Activated naive CD8-positive, alpha-beta T cell treated with anti-CD3 and anti-CD28 coated beads, Interleukin-2, amount 50 U/mL, for 24 hours (primary cell): ENCODE measurements around the gene CADM1.

ENCODE experiments used
- ATAC-seq: fragments of 150-1000 bp; cut with Tn5 transposase; one replicate; pipeline ENCODE4 v1.10.0; 2021
- DNase-seq: peaks from one replicate; pipeline ENCODE4 v3.0.0; 2021
- H3K27ac Mint-ChIP-seq: one replicate; pipeline ENCODE4 v1.8.0; 2021; ENCODE audit warnings: mild to moderate bottlenecking, mixed read lengths
- H3K27me3 Mint-ChIP-seq: one replicate; pipeline ENCODE4 v1.8.0; 2021; ENCODE audit warnings: mixed read lengths
- H3K36me3 Mint-ChIP-seq: one replicate; pipeline ENCODE4 v1.8.0; 2021; ENCODE audit warnings: low read depth, mixed read lengths
- H3K4me1 Mint-ChIP-seq: one replicate; pipeline ENCODE4 v1.8.0; 2021; ENCODE audit warnings: mixed read lengths
- H3K4me3 Mint-ChIP-seq: one replicate; pipeline ENCODE4 v1.8.0; 2021; ENCODE audit warnings: mild to moderate bottlenecking, moderate library complexity, mixed read lengths
- H3K9me3 Mint-ChIP-seq: one replicate; pipeline ENCODE4 v1.8.0; 2021; ENCODE audit warnings: mixed read lengths

CADM1 gene

GRCh38 chr11:115215694-115216617 is 288.3 kb downstream of the CADM1 start:
- no peak overlapping the region for H3K4me3 Mint-ChIP-seq
- H3K4me1 Mint-ChIP-seq: peaks cover 3% of the 10 kb centered on the region
- no peak overlapping the region for H3K27ac Mint-ChIP-seq
- DNase-seq: no peak
- no peaks in the 10 kb centered on the region for H3K27me3 Mint-ChIP-seq
- no peaks in the 10 kb centered on the region for H3K9me3 Mint-ChIP-seq
- ATAC-seq: no peak
- no peaks in the 10 kb centered on the region for H3K36me3 Mint-ChIP-seq

GRCh38 chr11:115214644-115215234 is 289.5 kb downstream of the CADM1 start:
- H3K36me3 Mint-ChIP-seq: no peaks in the 10 kb centered on the region
- no peak for DNase-seq
- no peaks in the 10 kb centered on the region for H3K27me3 Mint-ChIP-seq
- no peak overlapping the region for H3K4me3 Mint-ChIP-seq
- no peak overlapping the region for H3K27ac Mint-ChIP-seq
- no peak for ATAC-seq
- no peaks in the 10 kb centered on the region for H3K9me3 Mint-ChIP-seq
- peaks cover 3% of the 10 kb centered on the region for H3K4me1 Mint-ChIP-seq

- no peak overlapping the region for H3K4me3 Mint-ChIP-seq
- H3K36me3 Mint-ChIP-seq: no peaks in the 10 kb centered on the region
- H3K9me3 Mint-ChIP-seq: no peaks in the 10 kb centered on the region
- no peak for ATAC-seq
- H3K27me3 Mint-ChIP-seq: no peaks in the 10 kb centered on the region
- H3K4me1 Mint-ChIP-seq: peaks cover 3% of the 10 kb centered on the region
- no peak for DNase-seq
- H3K27ac Mint-ChIP-seq: no peak overlapping the region
These were observed 291.2 kb downstream of the CADM1 start for GRCh38 chr11:115213007-115213406.

- DNase-seq (no peak), ATAC-seq (no peak)
- Mint-ChIP-seq H3K4me1 (no peaks in the 10 kb centered on the region), H3K9me3 (no peaks in the 10 kb centered on the region), H3K36me3 (no peaks in the 10 kb centered on the region), H3K27ac (no peak overlapping the region), H3K4me3 (no peak overlapping the region), H3K27me3 (no peaks in the 10 kb centered on the region)
These were observed 295.4 kb downstream of the CADM1 start for GRCh38 chr11:115208808-115209259.

GRCh38 chr11:115207916-115208315 is 296.3 kb downstream of the CADM1 start:
- no peaks in the 10 kb centered on the region for H3K36me3 Mint-ChIP-seq
- H3K4me1 Mint-ChIP-seq: no peaks in the 10 kb centered on the region
- no peak overlapping the region for H3K27ac Mint-ChIP-seq
- H3K9me3 Mint-ChIP-seq: no peaks in the 10 kb centered on the region
- no peak for ATAC-seq
- H3K4me3 Mint-ChIP-seq: no peak overlapping the region
- DNase-seq: no peak
- H3K27me3 Mint-ChIP-seq: no peaks in the 10 kb centered on the region

GRCh38 chr11:115207166-115207591 is 297.0 kb downstream of the CADM1 start:
- H3K4me3 Mint-ChIP-seq: no peak overlapping the region
- no peak overlapping the region for H3K27ac Mint-ChIP-seq
- no peaks in the 10 kb centered on the region for H3K9me3 Mint-ChIP-seq

GRCh38 chr11:115206365-115207022 is 297.7 kb downstream of the CADM1 start:
- ATAC-seq: no peak
- Mint-ChIP-seq H3K4me1 (no peaks in the 10 kb centered on the region), H3K4me3 (no peak overlapping the region), H3K9me3 (no peaks in the 10 kb centered on the region), H3K27me3 (no peaks in the 10 kb centered on the region), H3K27ac (no peak overlapping the region), H3K36me3 (no peaks in the 10 kb centered on the region)
- DNase-seq: no peak

More at GRCh38 chr11:115207166-115207591, 297.0 kb downstream of the CADM1 start:
- ATAC-seq (no peak), DNase-seq (no peak)
- no peaks in the 10 kb centered on the region for H3K27me3 Mint-ChIP-seq
- no peaks in the 10 kb centered on the region for H3K36me3 Mint-ChIP-seq
- no peaks in the 10 kb centered on the region for H3K4me1 Mint-ChIP-seq

GRCh38 chr11:115202900-115203552 is 301.2 kb downstream of the CADM1 start:
- H3K4me1 Mint-ChIP-seq: no peaks in the 10 kb centered on the region
- H3K4me3 Mint-ChIP-seq: no peak overlapping the region
- peaks cover 2% of the 10 kb centered on the region for H3K27me3 Mint-ChIP-seq
- no peaks in the 10 kb centered on the region for H3K9me3 Mint-ChIP-seq
- no peak overlapping the region for H3K27ac Mint-ChIP-seq
- no peaks in the 10 kb centered on the region for H3K36me3 Mint-ChIP-seq
- DNase-seq (no peak), ATAC-seq (no peak)

GRCh38 chr11:115202074-115202473 is 302.1 kb downstream of the CADM1 start:
- ATAC-seq (no peak), DNase-seq (no peak)
- no peaks in the 10 kb centered on the region for H3K36me3 Mint-ChIP-seq
- H3K9me3 Mint-ChIP-seq: no peaks in the 10 kb centered on the region
- H3K4me3 Mint-ChIP-seq: no peak overlapping the region
- H3K4me1 Mint-ChIP-seq: no peaks in the 10 kb centered on the region
- H3K27ac Mint-ChIP-seq: no peak overlapping the region
- peaks cover 2% of the 10 kb centered on the region for H3K27me3 Mint-ChIP-seq

GRCh38 chr11:115201111-115201792 is 303.0 kb downstream of the CADM1 start:
- no peak for ATAC-seq

GRCh38 chr11:115199481-115200069 is 304.6 kb downstream of the CADM1 start:
- no peak overlapping the region for H3K27ac Mint-ChIP-seq
- no peaks in the 10 kb centered on the region for H3K36me3 Mint-ChIP-seq
- peaks cover 4% of the 10 kb centered on the region for H3K4me1 Mint-ChIP-seq
- H3K27me3 Mint-ChIP-seq: peaks cover 3% of the 10 kb centered on the region
- H3K9me3 Mint-ChIP-seq: no peaks in the 10 kb centered on the region
- no peak overlapping the region for H3K4me3 Mint-ChIP-seq
- DNase-seq (no peak), ATAC-seq (no peak)

More at GRCh38 chr11:115201111-115201792, 303.0 kb downstream of the CADM1 start:
- H3K27ac Mint-ChIP-seq: no peak overlapping the region
- H3K36me3 Mint-ChIP-seq: no peaks in the 10 kb centered on the region
- H3K9me3 Mint-ChIP-seq: no peaks in the 10 kb centered on the region
- DNase-seq: no peak
- H3K4me1 Mint-ChIP-seq: no peaks in the 10 kb centered on the region
- no peak overlapping the region for H3K4me3 Mint-ChIP-seq
- peaks cover 2% of the 10 kb centered on the region for H3K27me3 Mint-ChIP-seq

- ATAC-seq (no peak), DNase-seq (no peak)
- Mint-ChIP-seq H3K36me3 (no peaks in the 10 kb centered on the region), H3K27ac (no peak overlapping the region), H3K27me3 (peaks cover 5% of the 10 kb centered on the region), H3K4me1 (peaks cover 7% of the 10 kb centered on the region), H3K4me3 (no peak overlapping the region), H3K9me3 (no peaks in the 10 kb centered on the region)
These were observed 305.9 kb downstream of the CADM1 start for GRCh38 chr11:115198321-115198741.

- no peak for DNase-seq
- no peak for ATAC-seq
- Mint-ChIP-seq H3K4me3 (no peak overlapping the region), H3K27ac (no peak overlapping the region), H3K36me3 (no peaks in the 10 kb centered on the region), H3K27me3 (peaks cover 5% of the 10 kb centered on the region), H3K9me3 (no peaks in the 10 kb centered on the region), H3K4me1 (peaks cover 7% of the 10 kb centered on the region)
These were observed 306.8 kb downstream of the CADM1 start for GRCh38 chr11:115197433-115197832.
